Memory B cell (primary cell): Measurements from ENCODE around the gene WDR7.

ENCODE experiments used
- ATAC-seq: fragments of 150-1000 bp; cut with Tn5 transposase; 2 replicates; pipeline ENCODE4 v1.10.0; 2021; ENCODE audit warnings: low read depth, mild to moderate bottlenecking, moderate library complexity
- DNase-seq, 2 donors: peaks; one replicate each; pipeline ENCODE4 v3.0.0; 2022; ENCODE audit warnings: low spot score in 2 of 2
- H3K27ac Mint-ChIP-seq: one replicate; pipeline ENCODE4 v1.8.0; 2022; ENCODE audit warnings: mild to moderate bottlenecking, moderate library complexity, mixed read lengths
- H3K27me3 Mint-ChIP-seq: one replicate; pipeline ENCODE4 v1.8.0; 2022; ENCODE audit warnings: mixed read lengths
- H3K36me3 Mint-ChIP-seq: one replicate; pipeline ENCODE4 v1.8.0; 2022; ENCODE audit warnings: mild to moderate bottlenecking, mixed read lengths
- H3K4me1 Mint-ChIP-seq: one replicate; pipeline ENCODE4 v1.8.0; 2022; ENCODE audit warnings: mixed read lengths
- H3K4me3 Mint-ChIP-seq: one replicate; pipeline ENCODE4 v1.8.0; 2022; ENCODE audit warnings: mild to moderate bottlenecking, moderate library complexity, mixed read lengths
- H3K9me3 Mint-ChIP-seq: one replicate; pipeline ENCODE4 v1.8.0; 2022; ENCODE audit warnings: mixed read lengths

The WDR7 gene

GRCh38 chr18:56825321-56825720, 174.2 kb downstream of the WDR7 start:
- no peak for DNase-seq
- H3K9me3 Mint-ChIP-seq, result peaks cover 5% of the 10 kb centered on the region
- no peaks in the 10 kb centered on the region for H3K27me3 Mint-ChIP-seq
- H3K4me1 Mint-ChIP-seq, result peaks cover 3% of the 10 kb centered on the region
- no peak overlapping the region for H3K27ac Mint-ChIP-seq
- H3K4me3 Mint-ChIP-seq, result no peak overlapping the region
- peaks cover 28% of the 10 kb centered on the region for H3K36me3 Mint-ChIP-seq
- no peak for ATAC-seq

- no peaks in the 10 kb centered on the region for H3K27me3 Mint-ChIP-seq
- no peak overlapping the region for H3K27ac Mint-ChIP-seq
- no peak overlapping the region for H3K4me3 Mint-ChIP-seq
- peaks cover 28% of the 10 kb centered on the region for H3K36me3 Mint-ChIP-seq
- peaks cover 5% of the 10 kb centered on the region for H3K9me3 Mint-ChIP-seq
- no peak for DNase-seq
- H3K4me1 Mint-ChIP-seq, result peaks cover 3% of the 10 kb centered on the region
- ATAC-seq, result no peak
These were observed 174.7 kb downstream of the WDR7 start for GRCh38 chr18:56825878-56826277.

- DNase-seq (no peak), ATAC-seq (no peak)
- H3K9me3 Mint-ChIP-seq, result peaks cover 3% of the 10 kb centered on the region
- H3K36me3 Mint-ChIP-seq, result peaks cover 21% of the 10 kb centered on the region
- H3K4me3 Mint-ChIP-seq, result no peak overlapping the region
- no peaks in the 10 kb centered on the region for H3K4me1 Mint-ChIP-seq
- no peak overlapping the region for H3K27ac Mint-ChIP-seq
- H3K27me3 Mint-ChIP-seq, result no peaks in the 10 kb centered on the region
These were observed 180.8 kb downstream of the WDR7 start for GRCh38 chr18:56831988-56832387.

- ATAC-seq (no peak), DNase-seq (no peak)
- no peak overlapping the region for H3K27ac Mint-ChIP-seq
- H3K4me1 Mint-ChIP-seq, result no peaks in the 10 kb centered on the region
- H3K9me3 Mint-ChIP-seq, result no peaks in the 10 kb centered on the region
- H3K4me3 Mint-ChIP-seq, result no peak overlapping the region
- H3K27me3 Mint-ChIP-seq, result no peaks in the 10 kb centered on the region
- peaks cover 15% of the 10 kb centered on the region for H3K36me3 Mint-ChIP-seq
These were observed 184.2 kb downstream of the WDR7 start for GRCh38 chr18:56835331-56835730.

- Mint-ChIP-seq H3K4me1 (no peaks in the 10 kb centered on the region), H3K27ac (no peak overlapping the region), H3K4me3 (no peak overlapping the region), H3K36me3 (peaks cover 11% of the 10 kb centered on the region), H3K27me3 (no peaks in the 10 kb centered on the region), H3K9me3 (no peaks in the 10 kb centered on the region)
- no peak for ATAC-seq
- no peak for DNase-seq
These were observed 185.0 kb downstream of the WDR7 start for GRCh38 chr18:56836173-56836572.

- Mint-ChIP-seq H3K4me1 (no peaks in the 10 kb centered on the region), H3K27me3 (no peaks in the 10 kb centered on the region), H3K4me3 (no peak overlapping the region), H3K27ac (no peak overlapping the region), H3K36me3 (peaks cover 8% of the 10 kb centered on the region), H3K9me3 (peaks cover 1% of the 10 kb centered on the region)
- ATAC-seq (no peak), DNase-seq (no peak)
These were observed 190.7 kb downstream of the WDR7 start for GRCh38 chr18:56841836-56842235.

- H3K4me3 Mint-ChIP-seq, result no peak overlapping the region
These were observed 192.1 kb downstream of the WDR7 start for GRCh38 chr18:56843241-56843640.

GRCh38 chr18:56844556-56844955, 193.4 kb downstream of the WDR7 start:
- ATAC-seq, result no peak
- H3K27ac Mint-ChIP-seq, result no peak overlapping the region
- no peaks in the 10 kb centered on the region for H3K4me1 Mint-ChIP-seq
- H3K4me3 Mint-ChIP-seq, result no peak overlapping the region
- H3K9me3 Mint-ChIP-seq, result peaks cover 5% of the 10 kb centered on the region
- no peaks in the 10 kb centered on the region for H3K27me3 Mint-ChIP-seq
- H3K36me3 Mint-ChIP-seq, result peaks cover 14% of the 10 kb centered on the region
- no peak for DNase-seq

More at GRCh38 chr18:56843241-56843640, 192.1 kb downstream of the WDR7 start:
- no peak overlapping the region for H3K27ac Mint-ChIP-seq
- no peaks in the 10 kb centered on the region for H3K27me3 Mint-ChIP-seq
- peaks cover 11% of the 10 kb centered on the region for H3K36me3 Mint-ChIP-seq
- H3K9me3 Mint-ChIP-seq, result peaks cover 2% of the 10 kb centered on the region
- no peaks in the 10 kb centered on the region for H3K4me1 Mint-ChIP-seq
- DNase-seq (no peak), ATAC-seq (no peak)

- ATAC-seq (peak; percentile 68), DNase-seq (no peak)
- Mint-ChIP-seq H3K27me3 (no peaks in the 10 kb centered on the region), H3K9me3 (peaks cover 5% of the 10 kb centered on the region), H3K27ac (no peak overlapping the region), H3K36me3 (peaks cover 19% of the 10 kb centered on the region), H3K4me1 (peaks cover 8% of the 10 kb centered on the region), H3K4me3 (no peak overlapping the region)
These were observed 200.6 kb downstream of the WDR7 start for GRCh38 chr18:56851774-56852173.

- ATAC-seq, result no peak
- Mint-ChIP-seq H3K9me3 (peaks cover under 1% of the 10 kb centered on the region), H3K36me3 (peaks cover 17% of the 10 kb centered on the region), H3K4me3 (no peak overlapping the region), H3K27me3 (no peaks in the 10 kb centered on the region), H3K27ac (no peak overlapping the region), H3K4me1 (peaks cover 8% of the 10 kb centered on the region)
- no peak for DNase-seq
These were observed 202.8 kb downstream of the WDR7 start for GRCh38 chr18:56853961-56854360.

GRCh38 chr18:56861244-56861643, 210.1 kb downstream of the WDR7 start:
- Mint-ChIP-seq H3K27ac (no peak overlapping the region), H3K9me3 (no peaks in the 10 kb centered on the region), H3K4me1 (no peaks in the 10 kb centered on the region), H3K27me3 (no peaks in the 10 kb centered on the region), H3K36me3 (peaks cover 5% of the 10 kb centered on the region), H3K4me3 (no peak overlapping the region)
- DNase-seq, result no peak
- ATAC-seq, result no peak

- DNase-seq, result no peak
- peak; percentile 66 for ATAC-seq
These were observed 218.1 kb downstream of the WDR7 start for GRCh38 chr18:56869189-56869777.

GRCh38 chr18:56870982-56871381, 219.8 kb downstream of the WDR7 start:
- Mint-ChIP-seq H3K27ac (no peak overlapping the region), H3K4me3 (no peak overlapping the region), H3K9me3 (no peaks in the 10 kb centered on the region), H3K27me3 (no peaks in the 10 kb centered on the region), H3K36me3 (peaks cover 9% of the 10 kb centered on the region), H3K4me1 (peaks cover 3% of the 10 kb centered on the region)
- DNase-seq (no peak), ATAC-seq (no peak)

More at GRCh38 chr18:56869189-56869777, 218.1 kb downstream of the WDR7 start:
- no peak overlapping the region for H3K4me3 Mint-ChIP-seq
- H3K4me1 Mint-ChIP-seq, result peaks cover 3% of the 10 kb centered on the region
- no peaks in the 10 kb centered on the region for H3K36me3 Mint-ChIP-seq
- no peaks in the 10 kb centered on the region for H3K27me3 Mint-ChIP-seq
- H3K9me3 Mint-ChIP-seq, result no peaks in the 10 kb centered on the region
- no peak overlapping the region for H3K27ac Mint-ChIP-seq

GRCh38 chr18:56872140-56872539, 221.0 kb downstream of the WDR7 start:
- ATAC-seq (no peak), DNase-seq (no peak)
- H3K4me1 Mint-ChIP-seq, result peaks cover 3% of the 10 kb centered on the region
- no peaks in the 10 kb centered on the region for H3K9me3 Mint-ChIP-seq
- H3K27ac Mint-ChIP-seq, result no peak overlapping the region
- H3K4me3 Mint-ChIP-seq, result no peak overlapping the region
- no peaks in the 10 kb centered on the region for H3K27me3 Mint-ChIP-seq
- peaks cover 9% of the 10 kb centered on the region for H3K36me3 Mint-ChIP-seq

- Mint-ChIP-seq H3K27me3 (no peaks in the 10 kb centered on the region), H3K4me3 (no peak overlapping the region), H3K27ac (no peak overlapping the region), H3K36me3 (peaks cover 9% of the 10 kb centered on the region), H3K4me1 (peaks cover 3% of the 10 kb centered on the region), H3K9me3 (no peaks in the 10 kb centered on the region)
- DNase-seq (no peak), ATAC-seq (no peak)
These were observed 222.4 kb downstream of the WDR7 start for GRCh38 chr18:56873441-56874140.
